Measurements from ENCODE around the gene CACNA1G. TPM values are rescaled to one million over a fixed set of nuclear protein-coding genes. Genes with fewer than 3 reads are reported as not detected.
A peak's percentile ranks its signal among the peaks of the same experiment; 100 is the strongest.

Gene CACNA1G
- total and polyA plus RNA-seq, 4 donors: under 0.01 to 0.14 (median 0.01) TPM; not detected in 1

DNA sequence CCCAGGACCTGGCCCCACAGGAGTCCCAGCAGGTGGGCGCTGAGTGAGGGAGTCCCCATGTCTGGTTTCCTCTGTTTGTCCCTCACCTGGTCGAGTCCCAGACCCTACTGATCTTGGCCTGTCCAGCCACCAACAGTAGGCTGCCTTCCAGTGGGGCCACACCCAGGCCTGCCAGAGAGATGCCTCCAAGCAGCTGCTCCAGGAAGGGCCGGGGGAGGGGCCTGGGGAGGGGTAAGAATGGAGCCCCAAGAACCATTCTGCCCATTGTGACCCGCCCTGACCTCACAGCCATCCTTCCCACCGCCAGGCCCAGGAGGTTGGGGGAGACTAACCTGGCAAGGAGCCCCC lies 12.8 kb upstream of the CACNA1G start:
- Histone ChIP-seq H3K4me1 (ENCODE audit: control insufficient read depth in 4 of 4, insufficient read depth in 4 of 4, low read length in 3 of 4) (peaks cover 2 to 38% (median 26%) of the 10 kb centered on the region in 4 donors), H3K9ac (ENCODE audit: low read depth in 1 of 2, low read length in 2 of 2) (peak overlapping the region; percentile 54 to 79), H3K36me3 (ENCODE audit: control insufficient read depth in 4 of 4, insufficient read depth in 3 of 4, low read depth in 1 of 4, low read length in 3 of 4) (no peaks in the 10 kb centered on the region), H3K27ac (ENCODE audit: low read depth in 1 of 2, low read length in 2 of 2) (no peak overlapping the region), H3K4me3 (ENCODE audit: low read depth in 1 of 3, low read length in 3 of 3) (peak overlapping the region in 1 of 3 donors; percentile 64), H3K27me3 (ENCODE audit: control insufficient read depth in 4 of 4, insufficient read depth in 4 of 4, low read length in 3 of 4) (no peaks in the 10 kb centered on the region), H3K9me3 (ENCODE audit: control insufficient read depth in 4 of 4, low read length in 3 of 4) (no peaks in the 10 kb centered on the region)
- TF ChIP-seq, protein P1, sequence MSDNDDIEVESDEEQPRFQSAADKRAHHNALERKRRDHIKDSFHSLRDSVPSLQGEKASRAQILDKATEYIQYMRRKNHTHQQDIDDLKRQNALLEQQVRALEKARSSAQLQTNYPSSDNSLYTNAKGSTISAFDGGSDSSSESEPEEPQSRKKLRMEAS (IDR thresholded peaks at IDR 0.05): no peak
- TF ChIP-seq RAD21 (IDR thresholded peaks at IDR 0.05): no peak
- no peak for TF ChIP-seq YY1 (IDR thresholded peaks at IDR 0.05)
- TF ChIP-seq TAF1 (conservative IDR thresholded peaks at IDR 0.05): no peak
- no peak for TF ChIP-seq HNF4A (conservative IDR thresholded peaks at IDR 0.05)
- no peak for TF ChIP-seq NR2F2 (IDR thresholded peaks at IDR 0.05)
- no peak for TF ChIP-seq FOXA2 (IDR thresholded peaks at IDR 0.05)
- no peak for TF ChIP-seq CTCF (IDR thresholded peaks at IDR 0.05; ENCODE audit: low read depth, low read length, missing input control)
- no peak for TF ChIP-seq SP1 (IDR thresholded peaks at IDR 0.05)
- no peak for TF ChIP-seq FOXA1 (IDR thresholded peaks at IDR 0.05)
- TF ChIP-seq, protein P2, sequence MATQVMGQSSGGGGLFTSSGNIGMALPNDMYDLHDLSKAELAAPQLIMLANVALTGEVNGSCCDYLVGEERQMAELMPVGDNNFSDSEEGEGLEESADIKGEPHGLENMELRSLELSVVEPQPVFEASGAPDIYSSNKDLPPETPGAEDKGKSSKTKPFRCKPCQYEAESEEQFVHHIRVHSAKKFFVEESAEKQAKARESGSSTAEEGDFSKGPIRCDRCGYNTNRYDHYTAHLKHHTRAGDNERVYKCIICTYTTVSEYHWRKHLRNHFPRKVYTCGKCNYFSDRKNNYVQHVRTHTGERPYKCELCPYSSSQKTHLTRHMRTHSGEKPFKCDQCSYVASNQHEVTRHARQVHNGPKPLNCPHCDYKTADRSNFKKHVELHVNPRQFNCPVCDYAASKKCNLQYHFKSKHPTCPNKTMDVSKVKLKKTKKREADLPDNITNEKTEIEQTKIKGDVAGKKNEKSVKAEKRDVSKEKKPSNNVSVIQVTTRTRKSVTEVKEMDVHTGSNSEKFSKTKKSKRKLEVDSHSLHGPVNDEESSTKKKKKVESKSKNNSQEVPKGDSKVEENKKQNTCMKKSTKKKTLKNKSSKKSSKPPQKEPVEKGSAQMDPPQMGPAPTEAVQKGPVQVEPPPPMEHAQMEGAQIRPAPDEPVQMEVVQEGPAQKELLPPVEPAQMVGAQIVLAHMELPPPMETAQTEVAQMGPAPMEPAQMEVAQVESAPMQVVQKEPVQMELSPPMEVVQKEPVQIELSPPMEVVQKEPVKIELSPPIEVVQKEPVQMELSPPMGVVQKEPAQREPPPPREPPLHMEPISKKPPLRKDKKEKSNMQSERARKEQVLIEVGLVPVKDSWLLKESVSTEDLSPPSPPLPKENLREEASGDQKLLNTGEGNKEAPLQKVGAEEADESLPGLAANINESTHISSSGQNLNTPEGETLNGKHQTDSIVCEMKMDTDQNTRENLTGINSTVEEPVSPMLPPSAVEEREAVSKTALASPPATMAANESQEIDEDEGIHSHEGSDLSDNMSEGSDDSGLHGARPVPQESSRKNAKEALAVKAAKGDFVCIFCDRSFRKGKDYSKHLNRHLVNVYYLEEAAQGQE (IDR thresholded peaks at IDR 0.05): no peak
- no peak for TF ChIP-seq GABPA (IDR thresholded peaks at IDR 0.05 in 1 of 2, conservative IDR thresholded peaks at IDR 0.05 in 1 of 2)
- DNase-seq (ENCODE audit: low spot score): no peak
- WGBS: 80% methylated on average over 5 of the region's 5 CpGs

GRCh38 chr17:50548831-50549230 lies 11.7 kb upstream of the CACNA1G start:
- H3K27me3 ChIP-seq (ENCODE audit: control insufficient read depth in 4 of 4, insufficient read depth in 4 of 4, low read length in 3 of 4): no peaks in the 10 kb centered on the region
- H3K4me1 ChIP-seq (ENCODE audit: control insufficient read depth in 4 of 4, insufficient read depth in 4 of 4, low read length in 3 of 4): peaks cover 2 to 37% (median 25%) of the 10 kb centered on the region in 4 donors
- DNase-seq (ENCODE audit: low spot score): no peak

More at GRCh38 chr17:50548831-50549230, 11.7 kb upstream of the CACNA1G start:
- no peak overlapping the region for H3K4me3 ChIP-seq (ENCODE audit: low read depth in 1 of 3, low read length in 3 of 3)
- no peaks in the 10 kb centered on the region for H3K9me3 ChIP-seq (ENCODE audit: control insufficient read depth in 4 of 4, low read length in 3 of 4)
- WGBS: 91% methylated on average over 18 of the region's 18 CpGs
- H3K9ac ChIP-seq (ENCODE audit: low read depth in 1 of 2, low read length in 2 of 2): no peak overlapping the region
- no peaks in the 10 kb centered on the region for H3K36me3 ChIP-seq (ENCODE audit: control insufficient read depth in 4 of 4, insufficient read depth in 3 of 4, low read depth in 1 of 4, low read length in 3 of 4)
- H3K27ac ChIP-seq (ENCODE audit: low read depth in 1 of 2, low read length in 2 of 2): peak overlapping the region in 1 of 2 donors; percentile 35
- TF ChIP-seq EGR1 (IDR thresholded peaks at IDR 0.05; ENCODE audit: low read depth in 2 of 2) (no peak), RAD21 (IDR thresholded peaks at IDR 0.05) (no peak), HNF4A (conservative IDR thresholded peaks at IDR 0.05) (no peak), NR2F2 (IDR thresholded peaks at IDR 0.05) (no peak), TAF1 (conservative IDR thresholded peaks at IDR 0.05) (no peak), CTCF (IDR thresholded peaks at IDR 0.05; ENCODE audit: low read depth, low read length, missing input control) (no peak), FOXA1 (IDR thresholded peaks at IDR 0.05) (no peak), SP1 (IDR thresholded peaks at IDR 0.05) (no peak), RXRA (IDR thresholded peaks at IDR 0.05) (no peak), HNF4G (IDR thresholded peaks at IDR 0.05) (no peak), JUND (IDR thresholded peaks at IDR 0.05) (no peak), YY1 (IDR thresholded peaks at IDR 0.05) (no peak), FOXA2 (IDR thresholded peaks at IDR 0.05) (no peak)
- TF ChIP-seq, protein P3, sequence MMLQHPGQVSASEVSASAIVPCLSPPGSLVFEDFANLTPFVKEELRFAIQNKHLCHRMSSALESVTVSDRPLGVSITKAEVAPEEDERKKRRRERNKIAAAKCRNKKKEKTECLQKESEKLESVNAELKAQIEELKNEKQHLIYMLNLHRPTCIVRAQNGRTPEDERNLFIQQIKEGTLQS (IDR thresholded peaks at IDR 0.05): no peak

Measured in liver (tissue), 9 donors.